ENCODE data around the gene IL22.

Gene IL22
- total RNA-seq = 0.14 to 0.24 reads per million in 2 donors

DNA sequence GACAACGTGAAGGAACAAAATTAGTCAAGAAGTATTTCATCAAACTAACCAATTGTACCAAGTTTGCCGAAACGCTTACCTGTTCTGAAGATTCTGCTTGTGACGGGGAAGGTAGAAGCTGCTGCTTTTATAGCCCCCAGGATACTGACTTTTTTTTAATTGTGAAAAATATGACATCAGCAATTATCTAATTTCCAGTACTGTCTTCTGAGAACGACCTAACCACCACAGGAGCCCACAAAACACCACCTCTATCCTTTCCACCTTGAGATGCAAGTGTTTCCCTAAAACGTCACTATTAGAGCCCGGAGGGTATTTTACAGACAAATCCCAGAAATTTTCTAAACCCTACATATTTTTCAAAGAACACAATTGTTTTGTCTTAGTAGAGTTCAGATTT, at the start of gene IL22:
Gene IL22 (minus strand): TSS at position 101 of the 400 bp plus-strand sequence. CDS start 156 bp downstream, outside the sequence.
- DNase-seq = no peak

DNA sequence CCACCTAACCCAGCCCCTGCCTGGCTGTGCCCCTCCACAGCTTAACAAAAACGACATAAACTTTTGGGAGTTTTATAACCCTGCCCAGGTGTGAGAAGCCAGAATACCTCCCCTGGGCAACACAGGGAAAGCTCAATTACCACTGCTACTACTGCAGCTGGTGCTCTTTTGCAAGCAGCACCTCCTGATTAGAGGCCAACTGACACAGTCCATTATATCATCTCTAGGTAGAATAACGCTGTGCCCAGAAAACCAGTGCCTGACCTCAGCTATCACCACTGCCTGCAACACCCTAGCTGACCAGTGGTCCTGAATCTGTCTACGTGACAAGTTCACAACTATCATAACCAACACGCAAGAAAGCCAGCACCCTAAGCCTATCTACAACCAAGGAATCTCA, 44.5 kb upstream of the IL22 start:
- no peak for DNase-seq

DNA sequence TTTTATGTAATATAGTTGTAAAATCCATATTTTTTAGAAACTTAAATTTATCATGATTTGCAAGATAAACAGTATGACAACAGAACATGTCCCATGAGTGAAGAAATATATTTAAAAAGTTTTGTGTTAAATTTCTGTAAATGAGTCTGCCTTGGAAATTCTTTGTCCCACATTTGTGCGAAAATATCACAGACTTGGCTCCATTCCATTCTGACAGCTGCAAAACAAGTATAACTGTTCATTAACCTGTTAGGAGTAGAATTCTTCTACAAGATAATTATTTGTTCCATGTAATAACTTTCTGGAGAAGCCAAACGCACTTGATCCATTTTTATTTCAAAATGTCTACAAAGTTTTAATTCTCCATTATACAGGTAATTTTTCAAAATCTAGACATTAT, 40.8 kb upstream of the IL22 start:
- DNase-seq = no peak

DNA sequence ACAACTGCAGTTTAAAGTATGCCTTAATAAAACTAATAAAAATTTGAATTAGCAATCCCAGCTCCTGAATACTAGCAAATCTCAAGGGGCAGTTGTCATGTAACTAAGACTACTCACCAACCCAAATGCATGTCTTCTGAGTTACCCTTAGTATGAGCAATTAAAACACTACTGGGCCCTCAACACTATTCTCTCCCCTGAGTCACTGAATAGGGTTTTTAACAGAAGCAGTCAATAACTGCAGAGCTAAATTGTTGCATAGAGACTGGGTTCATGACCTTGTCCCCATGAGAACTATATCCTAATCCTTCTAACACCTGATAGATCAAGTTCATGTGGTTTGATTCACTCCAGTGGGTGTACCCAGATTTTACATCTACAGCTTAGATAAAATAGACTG, 39.9 kb upstream of the IL22 start:
- no peak for DNase-seq

DNA sequence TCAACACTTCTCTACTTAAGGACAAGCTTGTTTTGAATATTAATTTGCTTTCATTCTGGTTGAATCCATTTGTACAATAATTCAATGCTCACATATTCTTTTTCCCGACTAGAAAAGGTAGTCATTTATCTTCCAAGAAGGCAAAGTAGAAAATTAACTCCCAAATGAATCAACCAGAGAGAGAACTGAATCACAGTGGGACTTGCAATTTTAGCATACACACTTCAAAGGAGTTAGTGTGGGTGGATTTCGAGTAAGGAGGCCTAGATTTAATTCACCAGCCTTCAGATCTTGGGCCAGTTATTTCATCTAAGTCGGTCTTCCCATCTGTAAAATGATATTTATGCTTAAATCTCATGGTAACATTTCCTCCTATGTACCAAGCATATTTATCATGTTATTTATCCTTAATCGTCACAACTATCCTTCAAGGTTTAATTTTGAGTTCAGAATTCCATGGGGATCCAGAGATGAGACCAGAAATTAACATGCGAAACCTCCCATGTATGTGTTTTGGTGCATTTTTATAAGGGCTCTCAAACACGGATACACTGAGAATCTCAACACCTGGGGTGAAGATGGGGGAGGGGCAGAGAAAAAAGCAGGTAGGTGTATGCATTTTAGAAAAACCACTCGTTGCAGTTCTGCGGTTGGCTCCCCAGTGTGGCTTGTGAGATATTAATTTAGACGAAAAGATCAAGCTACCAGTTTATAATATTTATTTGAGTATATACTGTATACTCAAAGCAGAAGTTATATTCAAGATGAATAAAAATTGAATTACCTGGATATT, 38.9 kb upstream of the IL22 start:
- DNase-seq = no peak

- no peak for DNase-seq
Observed at GRCh38 chr12:68291396-68292036, 38.1 kb upstream of the IL22 start.

DNA sequence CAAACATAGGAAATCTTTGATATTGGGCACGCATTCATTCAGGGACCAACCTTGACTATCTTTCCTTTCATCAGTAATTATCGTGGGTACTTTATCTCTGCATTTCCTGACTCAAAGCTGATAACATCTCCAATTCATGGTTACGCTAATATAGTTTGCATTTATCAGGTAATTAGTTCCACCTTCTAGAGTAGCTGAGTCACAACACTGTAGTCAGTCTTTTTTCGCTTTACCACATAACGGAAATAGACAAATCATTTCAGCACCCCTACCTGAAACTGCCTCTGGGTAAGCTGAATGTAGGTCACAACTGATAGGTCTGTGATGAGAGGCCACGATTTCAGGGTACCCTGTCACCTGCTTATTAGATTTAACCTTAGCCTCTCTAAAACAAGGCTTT, 36.7 kb upstream of the IL22 start:
- DNase-seq = no peak

GRCh38 chr12:68287106-68287505, 33.7 kb upstream of the IL22 start:
- no peak for DNase-seq

DNA sequence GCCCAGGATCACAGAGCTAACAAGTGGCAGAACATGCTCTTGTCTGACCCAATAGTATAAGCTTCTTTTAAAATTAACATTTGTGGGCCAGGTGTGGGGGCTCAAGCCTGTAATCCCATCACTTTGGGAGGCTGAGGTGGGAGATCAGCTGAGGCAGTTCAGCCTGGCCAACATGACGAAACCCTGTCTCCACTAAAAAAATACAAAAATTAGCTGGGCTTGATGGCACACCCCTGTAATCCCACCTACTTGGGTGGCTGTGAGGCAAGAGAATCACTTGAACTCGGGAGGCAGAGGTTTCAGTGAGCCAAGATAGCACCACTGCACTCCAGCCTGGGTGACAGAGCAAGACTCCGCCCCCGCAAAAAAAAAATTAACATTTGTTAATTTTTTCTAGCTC, 33.0 kb upstream of the IL22 start:
- DNase-seq = no peak

GRCh38 chr12:68285541-68285940, 32.1 kb upstream of the IL22 start:
- DNase-seq = no peak

- no peak for DNase-seq
Observed at GRCh38 chr12:68281322-68282077, 28.1 kb upstream of the IL22 start.

DNA sequence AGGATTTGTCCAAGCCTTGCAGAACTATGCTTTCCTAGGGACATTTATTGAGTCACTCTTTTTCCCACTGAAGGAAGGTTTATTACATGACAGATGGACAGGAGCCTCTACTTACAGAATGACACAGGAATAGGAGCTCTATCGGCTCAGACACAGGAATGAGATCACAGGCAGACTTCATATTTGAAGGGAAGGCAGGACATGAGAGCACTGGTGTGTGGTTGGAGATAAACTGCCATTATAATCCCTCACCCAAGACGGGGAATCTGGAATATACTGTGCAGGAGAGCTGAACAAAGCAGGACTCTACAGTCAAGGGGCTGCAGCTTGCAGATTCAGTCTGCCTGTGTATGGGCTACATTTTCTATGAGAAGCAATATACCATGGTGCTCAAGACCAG, 26.8 kb upstream of the IL22 start:
- DNase-seq = no peak

DNA sequence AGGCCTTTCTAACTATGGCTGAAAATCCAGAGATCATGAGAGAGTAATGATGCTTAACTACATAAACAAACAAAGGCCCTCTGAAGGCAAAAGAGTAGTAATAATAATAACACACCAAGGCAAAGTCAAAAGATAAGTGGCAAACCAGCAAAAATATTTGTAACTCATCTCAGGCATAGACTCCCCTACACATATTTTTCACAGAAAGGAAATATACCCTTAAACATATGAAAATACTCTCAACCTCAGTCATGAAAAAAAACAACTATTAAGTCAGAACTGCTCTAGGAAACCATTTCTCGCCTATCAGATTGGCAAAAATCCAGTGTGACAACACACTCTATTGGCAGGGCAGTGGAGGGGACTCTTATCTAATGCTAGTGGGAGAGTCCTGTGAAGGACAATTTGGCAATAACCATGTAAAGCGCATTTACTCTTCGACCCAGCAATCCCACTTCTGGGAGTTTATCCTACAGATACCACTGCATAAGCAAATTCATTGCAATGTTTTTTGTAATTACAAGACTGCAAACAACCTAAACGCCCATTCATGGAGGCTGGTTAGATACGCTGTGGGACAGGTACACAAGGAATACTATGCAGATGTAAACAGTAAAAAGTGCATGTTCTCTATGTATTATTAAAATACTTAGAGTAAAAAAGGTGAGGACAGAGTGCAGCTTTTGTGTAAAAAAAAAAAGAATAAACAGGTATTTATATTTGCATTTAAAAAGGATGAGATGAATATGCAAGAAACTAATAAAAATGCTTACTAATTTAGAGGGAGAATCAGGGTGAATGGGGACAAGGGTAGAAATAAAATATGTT, 26.0 kb upstream of the IL22 start:
- no peak for DNase-seq

- no peak for DNase-seq
Observed at GRCh38 chr12:68276402-68276930, 23.1 kb upstream of the IL22 start.

GRCh38 chr12:68272732-68273131, 19.3 kb upstream of the IL22 start:
- DNase-seq = no peak

- no peak for DNase-seq
Observed at GRCh38 chr12:68271346-68271745, 17.9 kb upstream of the IL22 start.

GRCh38 chr12:68270358-68270757, 17.0 kb upstream of the IL22 start:
- DNase-seq = no peak

GRCh38 chr12:68269779-68270178, 16.4 kb upstream of the IL22 start:
- DNase-seq = no peak

- DNase-seq = no peak
Observed at GRCh38 chr12:68268967-68269366, 15.6 kb upstream of the IL22 start.

- DNase-seq = no peak
Observed at GRCh38 chr12:68267892-68268396, 14.5 kb upstream of the IL22 start.

GRCh38 chr12:68264857-68265256, 11.5 kb upstream of the IL22 start:
- DNase-seq = no peak

DNA sequence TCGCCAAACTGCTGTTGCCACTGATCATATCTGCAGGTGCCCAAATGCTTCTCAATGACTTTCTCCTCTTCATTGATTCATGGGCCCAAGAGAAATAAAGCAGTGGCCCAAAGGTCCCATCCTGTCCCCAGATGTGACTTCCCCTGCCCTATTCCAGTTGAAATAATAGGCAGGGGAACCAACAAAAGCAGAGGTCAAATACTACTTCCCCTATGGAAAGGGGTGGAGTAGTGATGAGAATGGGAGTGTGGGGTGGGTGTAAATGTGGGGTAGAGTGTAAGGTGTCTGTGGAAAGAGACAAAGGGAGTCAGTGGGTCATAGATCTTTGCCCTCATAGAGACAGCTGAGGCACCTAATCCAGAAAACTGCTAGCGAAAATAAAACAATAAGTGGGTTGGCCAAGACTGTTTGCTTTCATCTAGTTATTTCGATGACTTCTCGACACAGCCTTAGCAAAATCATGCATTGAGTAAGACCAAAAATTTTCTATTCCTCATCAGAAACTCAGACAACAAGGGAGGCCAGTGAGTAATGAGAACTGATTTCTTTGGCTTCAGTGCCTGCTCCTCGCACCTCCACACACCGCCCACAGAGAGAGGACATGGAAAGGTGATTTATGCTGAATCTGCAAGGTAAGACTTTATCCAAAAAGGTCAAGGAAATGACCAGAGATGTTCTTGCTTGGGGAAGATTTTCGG, 10.9 kb upstream of the IL22 start:
- DNase-seq = no peak
